Measurements from ENCODE around the gene SHROOM3.

Gene SHROOM3

DNA sequence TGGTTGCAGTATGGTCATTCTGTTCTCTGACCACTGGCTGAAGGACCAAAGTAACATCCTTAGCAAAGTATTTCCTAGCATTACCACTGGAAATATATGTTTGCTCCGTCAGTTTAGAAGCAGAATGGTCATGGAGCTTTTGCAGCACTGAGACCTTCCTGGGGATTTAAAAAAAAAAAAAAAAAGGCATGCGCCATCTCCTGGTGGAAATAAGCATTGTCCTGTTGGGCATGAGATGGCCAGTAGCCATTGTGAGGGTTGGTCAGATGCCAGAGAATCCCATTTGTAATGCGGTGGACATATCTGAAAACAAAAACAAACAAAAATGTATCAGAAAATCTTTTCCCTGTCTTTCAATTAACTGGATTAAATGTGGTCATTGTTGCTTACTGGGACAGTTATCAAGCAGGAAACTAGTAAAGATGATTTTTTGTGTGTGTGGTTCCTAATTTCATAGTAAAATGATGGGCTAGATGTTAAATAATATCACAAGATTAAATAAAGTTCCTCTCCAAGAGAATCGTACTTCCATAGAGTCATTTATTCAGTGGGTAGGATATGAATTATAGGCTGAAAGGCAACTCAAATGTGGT is 323.4 kb downstream of the SHROOM3 start:
- DNase-seq, result peak; percentile 2

DNA sequence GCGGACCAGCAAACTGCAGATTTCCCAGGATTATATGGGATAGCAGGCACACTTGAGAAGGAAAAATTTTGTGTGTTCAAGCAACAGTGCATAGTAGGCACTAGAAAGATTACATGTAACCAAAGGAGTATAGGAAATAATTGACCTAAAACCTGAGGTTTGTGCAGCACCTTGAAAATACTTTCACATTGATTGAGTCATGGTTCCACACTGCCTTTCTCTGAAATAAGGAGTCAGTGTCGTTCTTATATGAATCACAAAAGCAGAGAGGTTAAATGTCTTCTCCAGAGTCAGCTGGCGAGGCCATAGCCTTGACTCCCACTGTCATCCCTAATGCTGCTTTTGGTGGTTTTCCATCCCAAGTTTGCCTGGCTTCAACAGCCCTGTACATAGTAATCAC is 324.0 kb downstream of the SHROOM3 start:
- DNase-seq, result no peak

- DNase-seq, result no peak
Observed at GRCh38 chr4:76760193-76760592, 325.2 kb downstream of the SHROOM3 start.

GRCh38 chr4:76762137-76763130 is 327.4 kb downstream of the SHROOM3 start:
- DNase-seq, result no peak

DNA sequence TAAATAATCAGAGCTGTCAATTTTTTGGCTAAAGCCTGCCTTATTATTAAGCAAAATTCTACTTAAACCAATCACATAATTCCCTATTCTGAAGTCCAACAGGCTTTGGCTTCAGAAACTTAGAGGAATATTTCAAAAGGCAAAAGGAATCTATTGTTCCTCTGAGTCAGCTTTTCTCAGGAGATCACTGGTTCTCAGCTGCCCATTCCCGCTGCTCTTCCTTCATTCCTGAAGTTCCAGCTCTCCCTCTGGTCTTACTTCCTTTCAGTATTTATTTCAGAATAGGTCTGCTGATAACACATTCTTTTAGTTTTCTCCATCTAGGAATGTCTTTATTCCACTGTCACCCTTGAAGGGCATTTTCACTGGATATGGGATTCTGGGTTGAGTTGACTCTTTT is 329.2 kb downstream of the SHROOM3 start:
- no peak for DNase-seq

GRCh38 chr4:76765473-76766183 is 330.6 kb downstream of the SHROOM3 start:
- no peak for DNase-seq

DNA sequence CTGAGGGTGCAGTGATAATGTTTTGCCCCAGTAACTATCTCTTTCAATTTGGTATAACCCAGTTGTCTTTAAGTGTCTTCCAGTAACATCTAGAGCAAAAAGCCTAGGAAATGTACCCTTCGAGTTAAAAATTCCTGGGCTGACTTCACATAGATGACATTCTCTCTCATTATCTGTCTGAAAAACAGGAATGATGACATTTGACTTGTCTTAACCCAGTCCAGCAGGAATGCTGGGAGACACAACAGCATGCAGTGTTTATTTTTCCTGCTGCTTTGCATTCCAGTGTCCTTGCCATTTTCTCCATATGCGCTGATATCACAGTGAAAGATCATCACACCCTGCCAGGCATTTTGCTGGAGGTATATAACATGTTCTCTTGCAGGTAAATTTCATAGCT is 333.0 kb downstream of the SHROOM3 start:
- DNase-seq, result no peak

DNA sequence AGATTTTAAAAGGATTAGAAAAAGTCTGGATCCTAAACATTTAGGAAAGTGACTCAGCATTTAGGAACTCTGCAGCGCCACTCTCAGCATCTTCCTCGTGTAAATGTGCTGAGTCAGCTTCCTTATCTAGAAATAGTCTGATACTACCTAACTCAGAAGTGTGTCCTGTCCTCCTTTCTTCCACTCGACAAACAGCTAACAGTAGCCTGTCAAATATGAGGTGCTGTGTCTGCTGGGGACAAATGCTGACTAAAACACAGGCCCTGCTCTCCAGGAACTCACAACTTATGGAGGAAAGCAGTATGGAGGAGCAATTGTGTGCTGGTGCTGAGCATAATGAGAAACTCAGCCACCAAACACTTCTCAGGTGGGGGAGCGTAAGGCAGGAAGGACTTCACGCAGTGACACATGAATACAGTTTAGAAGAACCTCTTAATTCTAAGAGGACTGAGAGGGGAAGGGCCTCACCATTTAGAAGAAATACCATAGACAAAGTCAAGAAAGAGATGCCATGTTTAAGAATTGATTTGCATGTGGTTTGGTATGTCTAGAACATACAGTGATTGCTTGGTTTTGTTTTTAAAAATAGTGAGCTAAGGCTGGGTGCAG is 337.6 kb downstream of the SHROOM3 start:
- no peak for DNase-seq

DNA sequence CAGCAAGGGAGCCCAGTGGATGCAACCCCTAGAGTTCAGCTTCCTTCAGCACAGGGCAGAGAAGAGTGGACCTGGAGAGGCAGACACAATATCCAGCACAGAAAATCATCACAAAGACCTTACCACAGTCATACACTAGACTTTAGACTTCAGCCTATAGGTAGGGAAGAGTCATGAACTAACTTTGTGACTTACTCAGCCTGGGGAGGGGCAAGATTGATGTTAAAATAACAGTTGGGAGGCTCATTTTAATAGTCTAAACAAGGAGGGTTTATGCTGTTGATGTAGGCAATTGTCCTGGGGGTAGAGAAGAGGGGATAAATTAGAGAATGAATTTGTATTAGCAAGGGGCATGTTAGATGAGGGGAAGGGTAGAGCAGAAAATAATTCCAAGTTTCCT is 338.7 kb downstream of the SHROOM3 start:
- no peak for DNase-seq

DNA sequence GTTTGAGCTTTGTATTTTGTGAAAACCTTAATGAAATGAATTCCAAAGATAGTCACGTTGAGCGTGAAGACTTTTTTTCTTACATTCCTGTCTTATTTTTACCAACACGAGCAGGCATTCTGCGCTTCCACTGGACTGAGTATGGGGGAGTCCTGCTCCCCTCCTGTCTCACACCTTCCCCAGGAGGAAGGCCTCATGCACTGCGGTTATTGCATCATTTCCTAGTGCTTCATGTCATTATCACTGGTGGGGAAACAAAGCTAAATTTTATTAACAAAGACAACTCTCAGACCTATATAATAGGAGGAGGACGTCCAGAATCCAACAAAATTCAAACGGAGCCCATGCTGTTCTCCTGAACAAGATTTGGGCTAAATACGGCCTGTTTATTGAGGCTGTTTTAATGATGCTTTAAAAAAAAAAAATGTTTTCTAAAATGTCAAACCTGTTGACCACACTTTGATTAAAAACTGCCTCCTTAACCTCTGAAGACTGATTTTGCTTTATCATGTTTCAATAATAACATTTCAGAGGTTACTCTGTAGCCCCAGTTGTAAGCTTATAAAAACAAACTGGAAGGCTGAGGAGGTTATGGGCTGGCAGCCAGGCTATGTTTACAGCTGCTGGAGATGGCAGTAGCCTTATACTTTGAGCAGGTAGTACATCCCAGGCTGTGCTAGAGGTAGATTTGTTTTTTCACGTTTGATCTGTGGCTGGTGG is 344.9 kb downstream of the SHROOM3 start:
- no peak for DNase-seq

- no peak for DNase-seq
Observed at GRCh38 chr4:76780781-76781697, 346.0 kb downstream of the SHROOM3 start.

DNA sequence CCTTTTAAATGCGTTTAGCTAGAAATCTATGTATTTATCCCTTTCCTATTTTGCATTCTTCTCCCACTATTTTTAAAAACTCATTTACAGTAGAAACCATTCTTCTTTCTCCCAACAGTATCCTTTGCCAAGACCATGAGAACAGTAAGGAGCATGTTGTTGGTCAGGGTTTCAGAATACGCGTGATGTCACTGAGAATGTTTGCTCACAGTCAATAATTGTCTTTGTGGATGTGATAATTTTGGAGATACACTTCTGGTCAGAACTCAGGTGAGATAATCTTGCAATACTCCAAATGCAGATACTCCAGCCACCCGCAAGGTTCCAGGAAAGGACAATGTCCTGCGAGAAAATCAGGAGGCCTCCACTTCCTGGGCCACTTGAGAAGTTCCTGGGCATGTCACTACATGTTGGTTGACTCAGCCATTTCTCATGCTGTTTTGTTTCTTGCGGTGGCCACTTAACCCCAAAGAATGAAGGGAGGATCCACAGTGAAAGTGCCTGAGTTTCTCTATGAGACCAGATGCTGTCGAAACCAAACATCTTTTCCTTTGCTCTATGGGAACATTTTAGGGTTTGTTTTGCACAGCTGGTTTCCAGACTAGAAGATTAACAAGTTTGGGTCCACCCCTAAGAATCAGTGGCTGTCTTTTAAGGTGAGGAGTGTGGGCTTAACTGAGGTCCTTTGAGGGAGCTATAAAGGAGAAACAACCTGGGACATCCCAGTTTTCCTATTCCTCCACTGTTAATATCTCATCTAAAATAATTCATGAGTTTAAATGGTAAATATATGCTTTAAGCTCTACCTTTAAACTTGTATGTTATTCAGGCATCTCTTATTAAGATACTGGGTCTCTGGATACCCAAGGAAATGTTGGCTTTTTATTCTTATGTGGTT is 346.9 kb downstream of the SHROOM3 start:
- DNase-seq, result peak; percentile 34

- no peak for DNase-seq
Observed at GRCh38 chr4:76782837-76783236, 347.8 kb downstream of the SHROOM3 start.

DNA sequence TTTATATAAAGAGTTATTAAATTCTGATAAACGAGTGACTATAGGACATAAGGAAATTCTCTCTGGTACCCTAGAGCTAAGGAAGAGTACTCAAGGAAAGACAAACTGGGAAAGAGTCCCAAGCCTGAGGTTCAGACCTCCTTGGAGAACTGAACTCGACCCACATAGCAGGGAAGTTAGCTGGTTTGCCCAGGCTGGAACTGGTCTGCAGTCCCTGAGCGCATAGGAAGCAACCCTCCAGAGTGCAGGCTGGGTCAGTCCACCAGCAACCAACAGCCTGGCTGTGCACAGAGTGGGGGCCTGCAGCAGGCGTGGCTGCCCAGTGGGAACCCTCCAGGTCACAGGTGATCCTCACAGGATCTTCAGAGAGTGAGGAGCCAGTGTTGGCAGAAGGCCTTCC is 348.8 kb downstream of the SHROOM3 start:
- no peak for DNase-seq

GRCh38 chr4:76784237-76784636 is 349.2 kb downstream of the SHROOM3 start:
- DNase-seq, result no peak

DNA sequence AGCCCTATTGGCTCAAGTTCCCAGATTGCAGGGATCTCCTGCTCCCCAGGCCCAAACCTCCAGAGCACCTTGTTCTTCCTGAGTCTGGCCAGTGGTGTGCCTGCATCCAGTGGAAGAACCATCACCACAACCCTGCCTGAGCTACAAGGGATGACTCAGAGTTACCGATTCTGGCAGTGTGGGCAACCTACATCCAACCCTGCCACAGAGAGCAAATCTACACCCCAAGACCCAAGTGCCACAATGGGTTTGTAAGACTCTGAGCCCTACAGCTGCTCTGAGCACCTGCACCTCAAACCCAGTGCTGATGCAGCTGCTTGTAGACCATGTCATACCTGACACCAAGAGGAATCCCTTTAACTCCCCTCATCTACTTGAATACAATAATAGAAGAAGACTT is 352.9 kb downstream of the SHROOM3 start:
- no peak for DNase-seq

DNA sequence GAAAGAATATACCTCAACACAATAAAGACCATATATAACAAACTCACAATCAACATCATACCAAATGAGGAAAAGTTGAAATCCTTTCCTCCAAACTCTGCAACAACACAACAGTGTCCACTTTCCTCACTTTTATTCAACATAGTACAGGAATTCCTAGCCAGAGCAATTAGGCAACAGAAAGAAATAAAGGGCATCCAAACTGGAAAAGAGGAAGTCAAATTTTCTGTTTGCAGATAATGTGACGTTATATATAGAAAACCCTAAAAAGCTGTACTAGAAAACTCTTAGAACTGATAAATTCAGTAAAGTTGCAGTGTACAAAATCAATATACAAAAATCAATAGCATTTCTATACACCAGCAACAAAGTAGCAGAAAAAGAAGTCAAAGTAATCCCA is 355.3 kb downstream of the SHROOM3 start:
- DNase-seq, result no peak

DNA sequence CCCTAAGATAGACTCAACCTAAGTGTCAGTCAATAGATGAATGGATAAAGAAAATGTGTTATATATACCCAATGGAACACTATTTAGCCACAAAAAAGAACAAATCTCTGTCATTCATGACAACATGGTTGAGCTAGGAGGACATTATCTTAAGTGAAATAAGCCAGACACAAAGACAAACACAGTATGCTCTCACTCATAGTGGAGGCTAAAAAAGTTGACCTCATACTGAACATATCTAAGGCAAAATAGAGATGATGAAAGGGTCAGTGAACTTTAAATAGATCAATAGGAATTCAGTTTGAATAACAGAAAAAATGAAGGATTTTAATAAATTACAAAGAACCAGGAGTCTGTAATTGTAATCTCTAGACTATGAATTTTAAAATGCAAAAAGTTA is 356.4 kb downstream of the SHROOM3 start:
- no peak for DNase-seq

- no peak for DNase-seq
Observed at GRCh38 chr4:76792418-76792817, 357.4 kb downstream of the SHROOM3 start.

GRCh38 chr4:76795243-76795642 is 360.2 kb downstream of the SHROOM3 start:
- DNase-seq, result no peak
